Skeletal muscle tissue (tissue), 4 donors: ENCODE results near the gene APH1B. TPM values are rescaled to one million over a fixed set of nuclear protein-coding genes. Genes with fewer than 3 reads are reported as not detected.
"Not testable (repeated sequence)": the region's sequence is repeated elsewhere in the genome, so short reads cannot be mapped to it uniquely, and the experiment has no call there.

Source experiments
- H3K27ac ChIP-seq: one replicate; pipeline ENCODE4 v1.7.0; 2013; ENCODE audit warnings: mild to moderate bottlenecking, low read depth, low read length, inconsistent platforms
- H3K27me3 ChIP-seq, 3 donors: one replicate each; pipeline ENCODE4 v1.7.0; 2013; ENCODE audit warnings: low read length in 3 of 3; ENCODE audit not compliant: control insufficient read depth in 3 of 3, insufficient read depth in 3 of 3
- H3K36me3 ChIP-seq, 3 donors: one replicate each; pipeline ENCODE4 v1.7.0; 2013; ENCODE audit warnings: low read length in 3 of 3; ENCODE audit not compliant: control insufficient read depth in 3 of 3, insufficient read depth in 3 of 3
- H3K4me1 ChIP-seq, 3 donors: one replicate each; pipeline ENCODE4 v1.7.0; 2013; ENCODE audit warnings: low read length in 3 of 3, mild to moderate bottlenecking in 3 of 3; ENCODE audit not compliant: control insufficient read depth in 3 of 3, insufficient read depth in 3 of 3
- H3K4me3 ChIP-seq, 3 donors: one replicate each; pipeline ENCODE4 v1.7.0; 2013; ENCODE audit warnings: low read length in 3 of 3
- H3K9ac ChIP-seq, 3 donors: one replicate each; pipeline ENCODE4 v1.7.0; 2013; ENCODE audit warnings: low read length in 3 of 3, mild to moderate bottlenecking in 3 of 3, moderate library complexity in 2 of 3, low read depth in 1 of 3
- H3K9me3 ChIP-seq, 3 donors: one replicate each; pipeline ENCODE4 v1.7.0; 2013; ENCODE audit warnings: low read length in 3 of 3; ENCODE audit not compliant: control insufficient read depth in 3 of 3
- total RNA-seq: library from RNA; depleted of rRNA; stranded (reverse); fragments of >200 nt; gene quantifications from one replicate; pipeline ENCODE4 v1.2.3, GENCODE V29; 2014
- donor health status: Osteomylitis.

APH1B gene
- total RNA-seq, 1 donor from 2014 or later = 15.1 TPM

DNA sequence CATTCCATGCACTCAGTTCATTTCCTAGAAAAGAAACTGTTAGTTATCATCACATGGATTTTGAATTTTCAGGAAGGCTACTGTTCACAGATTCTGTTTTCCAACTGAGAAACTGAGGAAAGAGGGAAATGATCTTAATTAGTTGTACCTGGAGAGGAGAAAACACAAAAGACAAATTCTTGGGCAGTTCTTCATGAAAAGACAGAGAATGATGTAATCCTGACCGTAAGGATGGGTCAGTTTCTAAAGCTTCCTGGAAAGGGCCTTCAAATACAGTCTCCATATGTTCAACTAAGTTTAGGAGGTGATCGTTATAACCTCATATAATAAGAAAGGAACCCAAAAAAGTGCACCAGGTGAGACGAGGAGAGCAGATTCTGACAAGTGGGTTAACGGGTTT lies 59.6 kb downstream of the APH1B start:
- peaks cover 0 to 14% (median 0%) of the 10 kb centered on the region in 3 donors for H3K27me3 ChIP-seq
- no peak overlapping the region for H3K4me3 ChIP-seq
- H3K36me3 ChIP-seq = no peaks in the 10 kb centered on the region
- H3K9ac ChIP-seq = no peak overlapping the region
- H3K27ac ChIP-seq = no peak overlapping the region
- H3K9me3 ChIP-seq = no peaks in the 10 kb centered on the region
- H3K4me1 ChIP-seq = peaks cover 0 to 9% (median 0%) of the 10 kb centered on the region in 3 donors

GRCh38 chr15:63338170-63338569 lies 60.8 kb downstream of the APH1B start:
- H3K27ac ChIP-seq = no peak overlapping the region
- H3K27me3 ChIP-seq = peaks cover 0 to 14% (median 0%) of the 10 kb centered on the region in 3 donors
- H3K9ac ChIP-seq = no peak overlapping the region
- no peaks in the 10 kb centered on the region for H3K4me1 ChIP-seq
- H3K9me3 ChIP-seq = no peaks in the 10 kb centered on the region
- H3K36me3 ChIP-seq = no peaks in the 10 kb centered on the region
- H3K4me3 ChIP-seq = no peak overlapping the region

- H3K36me3 ChIP-seq = no peaks in the 10 kb centered on the region
- H3K4me1 ChIP-seq = no peaks in the 10 kb centered on the region
- peaks cover 0 to 14% (median 0%) of the 10 kb centered on the region in 3 donors for H3K27me3 ChIP-seq
- no peak overlapping the region for H3K27ac ChIP-seq
- no peak overlapping the region for H3K4me3 ChIP-seq
- H3K9ac ChIP-seq = no peak overlapping the region
- no peaks in the 10 kb centered on the region for H3K9me3 ChIP-seq
These were observed 61.8 kb downstream of the APH1B start for GRCh38 chr15:63339006-63339766.

- Histone ChIP-seq H3K36me3 (no peaks in the 10 kb centered on the region), H3K9ac (no peak overlapping the region), H3K27me3 (peaks cover 0 to 14% (median 0%) of the 10 kb centered on the region in 3 donors), H3K4me1 (no peaks in the 10 kb centered on the region), H3K27ac (no peak overlapping the region), H3K4me3 (no peak overlapping the region), H3K9me3 (no peaks in the 10 kb centered on the region)
These were observed 62.4 kb downstream of the APH1B start for GRCh38 chr15:63339836-63340235.

DNA sequence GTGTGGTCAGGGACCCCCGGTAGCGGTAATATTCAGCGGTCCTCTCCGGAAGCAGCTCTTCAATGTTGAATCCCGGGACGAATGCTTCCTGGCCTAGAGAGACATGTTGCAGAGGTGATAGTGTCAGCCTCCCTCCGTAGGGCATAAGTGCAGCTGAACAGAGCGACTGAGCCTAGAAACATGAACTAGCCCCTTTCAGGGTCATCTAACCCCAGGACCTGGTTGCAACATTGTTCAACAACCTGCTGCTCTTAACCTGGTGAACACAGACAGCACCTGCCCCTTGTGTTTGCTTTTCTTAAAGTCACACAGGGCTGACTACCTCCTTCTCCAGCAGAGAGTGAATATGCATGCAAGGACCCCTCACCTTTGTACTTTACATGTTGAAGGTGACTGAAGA lies 62.9 kb downstream of the APH1B start:
- no peaks in the 10 kb centered on the region for H3K4me1 ChIP-seq
- H3K4me3 ChIP-seq = no peak overlapping the region
- no peaks in the 10 kb centered on the region for H3K36me3 ChIP-seq
- peaks cover 0 to 14% (median 2%) of the 10 kb centered on the region in 3 donors for H3K27me3 ChIP-seq
- no peak overlapping the region for H3K9ac ChIP-seq
- no peaks in the 10 kb centered on the region for H3K9me3 ChIP-seq
- H3K27ac ChIP-seq = no peak overlapping the region

- Histone ChIP-seq H3K27ac (no peak overlapping the region), H3K4me1 (no peaks in the 10 kb centered on the region), H3K9ac (no peak overlapping the region), H3K36me3 (no peaks in the 10 kb centered on the region), H3K4me3 (no peak overlapping the region), H3K9me3 (no peaks in the 10 kb centered on the region), H3K27me3 (peaks cover 0 to 14% (median 2%) of the 10 kb centered on the region in 3 donors)
These were observed 63.5 kb downstream of the APH1B start for GRCh38 chr15:63340878-63341277.

GRCh38 chr15:63341898-63342297 lies 64.5 kb downstream of the APH1B start:
- Histone ChIP-seq H3K27me3 (peaks cover 0 to 14% (median 2%) of the 10 kb centered on the region in 3 donors), H3K27ac (no peak overlapping the region), H3K9me3 (no peaks in the 10 kb centered on the region), H3K4me3 (no peak overlapping the region), H3K9ac (no peak overlapping the region), H3K4me1 (peaks cover 0 to 2% (median 2%) of the 10 kb centered on the region in 3 donors), H3K36me3 (no peaks in the 10 kb centered on the region)

DNA sequence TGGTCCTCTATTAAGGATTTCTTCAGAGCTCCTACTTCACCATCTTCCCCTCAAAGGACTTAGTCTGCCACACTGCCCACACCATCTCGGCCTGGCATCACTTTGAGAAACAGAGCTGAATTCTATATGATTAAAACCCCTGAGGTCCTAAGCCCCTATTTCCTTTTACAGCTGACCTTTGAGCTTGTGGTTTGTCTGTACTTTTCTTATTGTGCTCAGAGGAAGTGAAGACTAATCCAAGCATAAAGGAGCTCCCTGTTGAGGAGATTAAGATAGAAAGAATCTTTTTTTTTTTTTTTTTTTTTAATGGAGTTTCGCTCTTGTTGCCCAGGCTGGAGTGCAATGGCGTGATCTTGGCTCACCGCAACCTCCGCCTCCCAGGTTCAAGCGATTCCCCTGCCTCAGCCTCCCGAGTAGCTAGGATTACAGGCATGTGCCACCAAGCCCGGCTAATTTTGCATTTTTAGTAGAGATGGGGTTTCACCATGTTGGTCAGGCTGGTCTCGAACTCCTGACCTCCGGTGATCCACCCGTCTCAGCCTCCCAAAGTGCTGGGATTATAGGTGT lies 65.7 kb downstream of the APH1B start:
- not testable (repeated sequence) for H3K4me1 ChIP-seq, H3K9ac ChIP-seq, H3K9me3 ChIP-seq, H3K27ac ChIP-seq, H3K4me3 ChIP-seq, H3K36me3 ChIP-seq
- H3K27me3 ChIP-seq = peaks cover 0 to 14% (median 2%) of the 10 kb centered on the region in 3 donors

GRCh38 chr15:63344731-63345390 lies 67.5 kb downstream of the APH1B start:
- no peak overlapping the region for H3K4me3 ChIP-seq
- peaks cover 14 to 19% (median 14%) of the 10 kb centered on the region in 3 donors for H3K4me1 ChIP-seq
- no peaks in the 10 kb centered on the region for H3K36me3 ChIP-seq
- H3K27me3 ChIP-seq = peaks cover 0 to 14% (median 2%) of the 10 kb centered on the region in 3 donors
- H3K27ac ChIP-seq = no peak overlapping the region
- no peak overlapping the region for H3K9ac ChIP-seq
- no peaks in the 10 kb centered on the region for H3K9me3 ChIP-seq

DNA sequence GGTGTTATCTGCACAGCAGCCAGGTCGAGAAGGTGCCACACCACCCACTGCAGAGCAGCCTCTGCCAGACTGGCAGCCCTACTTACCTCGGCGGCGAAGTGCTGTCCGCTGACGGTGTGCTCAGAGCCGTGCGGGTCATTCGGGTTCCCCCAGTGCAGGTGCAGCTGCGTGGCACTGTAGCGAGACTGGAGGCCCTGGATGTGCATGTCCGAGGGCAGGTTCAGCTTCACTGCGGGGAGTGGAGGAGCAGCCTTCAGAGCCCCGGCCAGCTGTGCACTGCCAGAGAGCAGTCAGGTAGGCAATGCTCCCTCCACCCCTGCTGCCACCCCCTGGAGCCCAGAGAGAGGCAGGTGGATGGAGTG lies 68.0 kb downstream of the APH1B start:
- H3K27ac ChIP-seq = no peak overlapping the region
- no peak overlapping the region for H3K4me3 ChIP-seq
- no peak overlapping the region for H3K9ac ChIP-seq
- no peaks in the 10 kb centered on the region for H3K36me3 ChIP-seq
- peaks cover 0 to 9% (median 2%) of the 10 kb centered on the region in 3 donors for H3K27me3 ChIP-seq
- no peaks in the 10 kb centered on the region for H3K9me3 ChIP-seq
- peaks cover 19 to 24% (median 19%) of the 10 kb centered on the region in 3 donors for H3K4me1 ChIP-seq
